ENCODE results near the gene PRDM13.

DNA sequence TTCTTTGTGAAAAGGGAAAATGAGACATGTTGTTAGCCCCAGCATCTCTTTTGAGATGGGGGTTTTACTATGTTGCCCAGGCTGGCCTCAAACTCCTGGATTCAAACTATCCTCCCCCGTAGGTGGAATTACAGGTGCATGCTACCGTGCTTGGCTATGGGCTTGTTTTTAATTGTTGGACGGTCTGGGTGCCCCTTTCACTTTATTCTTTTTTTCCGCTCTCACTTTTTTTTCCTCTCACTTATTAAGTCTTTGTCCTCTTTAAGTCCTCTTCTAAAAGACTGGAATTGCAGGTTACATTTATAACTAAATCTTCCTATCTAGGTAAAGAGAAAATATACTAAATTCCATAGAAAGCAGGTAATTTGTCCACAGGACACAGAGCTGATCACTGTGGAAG lies 18.8 kb upstream of the PRDM13 start:
- TF ChIP-seq CTCF (IDR thresholded peaks at IDR 0.05; ENCODE audit: low read length) (no peak), EZH2phosphoT487 (IDR thresholded peaks at IDR 0.05; ENCODE audit: low read length) (no peak), EZH2 (optimal IDR thresholded peaks at IDR 0.05; ENCODE audit: low read depth, low read length) (no peak)

Measured in MM.1S (cell line).